Embryonic facial prominence (tissue), 1 donor: Measurements from ENCODE around the gene LHB.
"Not testable (repeated sequence)": the region's sequence is repeated elsewhere in the genome, so short reads cannot be mapped to it uniquely, and the experiment has no call there.

Experiments
- DNase-seq: peaks from one replicate; pipeline ENCODE4 v3.0.0-alpha.2; 2016; ENCODE audit errors: extremely low spot score

The LHB gene

DNA sequence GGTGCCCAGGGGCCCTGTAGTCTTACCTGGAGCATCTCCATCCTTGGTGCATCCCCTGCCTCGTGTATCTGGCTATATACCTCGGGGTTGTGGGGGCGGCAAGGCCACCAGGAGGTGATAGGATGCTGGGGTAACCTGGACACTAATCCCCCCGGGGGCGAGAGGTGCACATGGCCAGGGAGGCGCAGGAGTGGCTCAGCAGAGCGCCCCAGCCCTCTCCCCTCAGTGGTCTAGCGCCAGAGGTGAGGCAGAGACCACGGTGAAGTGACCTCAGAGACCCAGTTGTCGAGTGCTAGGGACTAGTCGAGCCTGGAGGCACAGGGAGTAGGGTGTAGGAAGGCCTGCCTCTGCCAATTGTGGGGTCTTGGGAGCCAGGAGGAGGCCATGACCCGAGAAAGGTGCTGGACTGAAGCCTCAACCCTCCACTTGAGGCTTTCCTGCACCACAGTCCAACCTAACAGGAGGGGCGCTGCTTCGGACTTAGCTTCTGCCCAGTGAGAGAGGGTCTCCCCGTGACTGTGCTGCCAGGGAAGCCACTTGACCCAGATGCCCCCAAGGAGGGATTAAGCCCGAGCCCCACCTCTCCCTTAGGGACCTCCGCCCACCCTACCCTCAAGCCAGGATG, at the start of gene LHB:
Gene LHB, minus strand, starts transcription at position 51 of the 625 bp plus-strand sequence. Its CDS starts 10 bp downstream, at position 41.
- DNase-seq, result no peak

DNA sequence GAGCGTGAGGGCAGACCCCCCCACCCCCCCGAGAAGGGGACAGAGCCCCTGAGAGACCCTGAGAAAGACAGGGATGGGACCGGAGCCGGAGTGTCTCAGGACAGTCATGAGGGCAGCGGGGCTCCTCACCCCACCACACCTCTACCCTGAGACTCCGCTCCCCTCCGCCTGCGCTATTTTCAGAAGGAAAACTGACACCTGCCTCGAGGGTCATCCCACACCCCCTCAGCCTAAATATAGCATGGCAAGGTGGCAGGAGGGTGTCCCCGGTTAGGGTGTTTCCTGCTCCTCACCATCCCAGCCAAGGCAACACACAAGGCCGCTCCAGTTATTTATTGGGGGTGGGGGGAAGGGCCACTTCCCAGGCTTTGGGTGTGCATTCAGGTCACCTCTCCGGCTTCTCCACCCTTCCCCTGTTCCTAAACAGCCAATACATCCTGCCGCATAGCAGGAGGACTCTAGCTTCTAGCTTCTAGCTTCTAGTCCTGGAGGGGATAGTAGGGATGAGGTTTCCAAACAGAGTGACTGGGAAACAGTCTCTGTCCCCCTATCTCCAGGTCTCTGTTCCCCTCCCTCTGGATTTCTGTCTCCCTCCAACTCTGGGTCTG, 49.1 kb upstream of the LHB start:
- no peak for DNase-seq

- no peak for DNase-seq
These were observed 48.1 kb upstream of the LHB start, which contains the start of gene NTF4 for GRCh38 chr19:49064768-49065611. TSS of gene NTF4 (minus strand) at chr19:49064818. CDS start at chr19:49061997, 2,821 bp downstream.

DNA sequence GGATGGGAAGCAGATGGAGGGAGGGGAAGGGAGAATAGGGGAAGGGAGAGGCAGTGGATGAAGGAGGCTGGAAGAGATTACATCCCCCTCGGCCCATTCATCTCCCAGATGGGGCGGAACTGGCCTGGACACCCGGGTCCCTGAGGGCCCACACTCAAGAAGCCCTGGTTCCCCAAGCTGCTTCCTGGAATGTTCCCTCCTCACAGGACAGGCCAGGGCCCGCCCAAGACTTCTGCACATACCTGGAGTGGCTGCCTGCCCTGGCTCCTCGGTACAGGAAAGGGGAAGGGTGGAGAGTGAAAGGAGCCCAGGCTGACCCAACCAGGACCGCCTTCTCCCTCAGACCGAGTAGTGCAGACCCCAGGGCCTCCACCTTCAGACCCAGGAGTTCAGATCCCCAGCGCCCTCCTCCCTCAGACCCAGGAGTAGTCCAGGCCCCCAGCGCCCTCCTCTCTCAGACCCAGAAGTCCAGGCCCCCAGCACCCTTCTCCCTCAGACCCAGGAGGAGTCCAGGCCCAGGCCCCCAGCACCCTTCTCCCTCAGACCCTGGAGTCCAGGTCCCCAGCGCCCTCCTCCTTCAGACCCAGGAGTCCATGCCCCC, 47.2 kb upstream of the LHB start:
- no peak for DNase-seq

GRCh38 chr19:49061445-49061844, 44.6 kb upstream of the LHB start:
- no peak for DNase-seq

DNA sequence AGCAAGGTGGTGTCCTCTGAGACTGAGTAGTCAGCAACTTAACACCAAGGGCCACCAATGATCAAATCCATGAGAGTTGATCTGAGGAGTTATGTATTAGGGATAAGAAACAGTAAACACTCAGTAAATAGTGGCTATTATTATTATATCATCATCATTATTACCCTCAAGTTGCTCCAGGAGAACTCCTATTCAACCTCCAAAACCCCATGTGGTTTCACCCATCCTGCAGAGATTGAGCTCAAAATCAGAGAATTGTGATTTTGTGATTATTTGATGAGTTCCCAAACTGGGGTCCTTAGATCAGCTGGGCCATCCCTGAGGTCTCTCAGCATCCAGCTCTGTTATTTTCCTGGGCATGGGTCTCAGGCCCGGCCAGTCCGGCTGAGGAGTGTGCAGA, 44.1 kb upstream of the LHB start:
- DNase-seq, result no peak

GRCh38 chr19:49059053-49059452, 42.2 kb upstream of the LHB start:
- no peak for DNase-seq

DNA sequence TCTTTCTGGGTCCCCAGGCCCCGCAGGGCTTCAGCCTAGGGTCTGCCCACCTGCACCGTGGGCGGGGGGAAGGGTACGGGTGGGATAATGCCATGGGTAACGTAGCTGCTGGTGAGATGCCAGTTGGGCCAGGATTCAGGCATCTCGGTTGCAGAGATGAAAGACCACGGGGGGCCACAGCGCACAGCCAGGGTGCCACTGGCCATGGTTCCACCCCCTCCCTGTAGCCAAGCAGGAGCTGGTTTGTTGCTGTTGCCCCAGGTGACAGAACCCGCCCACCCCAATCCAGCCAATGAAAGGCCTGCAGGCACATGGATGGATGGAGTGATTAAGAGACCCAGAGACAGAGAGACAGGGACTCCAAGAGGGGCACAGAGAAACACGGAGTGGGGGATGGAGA, 41.7 kb upstream of the LHB start:
- DNase-seq, result no peak

DNA sequence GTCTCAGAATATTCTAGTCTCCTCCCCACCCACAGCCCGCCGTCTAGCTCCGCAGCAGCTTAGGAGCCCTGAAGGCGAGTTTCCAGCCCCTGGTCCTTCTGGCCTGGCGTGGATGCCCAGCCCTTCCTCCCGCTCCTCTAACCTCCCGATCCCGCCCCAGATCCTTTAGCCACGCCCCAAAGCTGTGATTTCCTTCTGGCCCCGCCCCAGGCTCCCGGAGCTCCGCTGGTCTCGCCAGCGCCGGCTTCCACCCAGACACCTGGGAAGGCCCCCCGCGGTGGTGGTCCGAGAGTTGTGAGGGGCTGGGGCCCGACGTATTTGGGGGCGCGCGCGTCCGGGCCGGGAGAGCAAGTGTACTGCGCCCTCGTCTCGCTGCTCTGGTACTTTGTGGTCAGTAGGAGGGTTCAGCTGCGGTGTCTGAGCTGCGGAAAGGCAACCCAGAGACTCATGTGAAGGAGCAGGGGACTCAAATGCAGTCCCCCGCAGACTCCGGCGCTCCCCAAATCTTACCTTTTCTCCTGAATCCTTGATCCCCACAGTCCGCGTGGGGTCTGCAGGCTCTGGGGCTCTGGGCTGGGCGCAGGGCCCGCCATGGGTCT, 40.8 kb upstream of the LHB start, which contains the start of gene CGB7:
Gene CGB7, minus strand, starts transcription at position 114 of the 599 bp plus-strand sequence. CDS start 2,374 bp downstream, outside the sequence.
- DNase-seq, result no peak

DNA sequence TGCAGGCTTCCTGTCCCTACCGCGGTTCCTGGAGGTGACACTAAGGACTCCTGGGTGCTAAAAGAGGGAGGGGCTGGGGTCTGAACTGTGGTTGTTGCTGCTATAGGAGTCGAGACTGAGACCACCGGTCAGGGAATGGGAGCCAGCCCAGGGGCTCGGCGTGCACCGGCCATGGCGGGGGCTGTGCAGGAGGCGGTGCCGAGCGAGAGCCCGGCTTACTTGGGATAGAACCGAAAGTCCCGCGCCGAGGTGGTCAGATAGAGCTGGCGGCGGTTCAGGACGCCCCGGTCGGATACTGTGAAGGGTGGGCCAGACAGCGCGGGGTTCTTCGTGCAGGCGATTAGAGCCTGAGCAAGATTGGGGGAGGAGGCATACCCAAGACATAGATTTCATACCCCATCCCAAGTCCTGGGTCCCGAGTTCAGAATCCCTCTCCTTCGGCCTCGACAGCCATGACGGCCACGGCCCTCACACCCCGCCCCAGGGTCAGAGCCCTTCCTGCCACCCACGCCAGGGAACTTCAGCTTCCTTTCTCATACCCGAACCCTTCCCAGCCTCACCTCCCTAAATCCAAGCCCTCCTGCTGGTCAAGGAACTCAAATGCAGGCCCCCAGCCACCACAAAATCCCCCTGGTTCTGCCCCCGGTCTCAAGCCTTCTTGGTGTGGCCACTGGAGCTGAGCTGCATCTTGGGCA, 40.2 kb upstream of the LHB start:
- not testable (repeated sequence) for DNase-seq

GRCh38 chr19:49056101-49056901, 39.4 kb upstream of the LHB start:
- DNase-seq, result no peak

GRCh38 chr19:49050376-49051033, 33.6 kb upstream of the LHB start:
- not testable (repeated sequence) for DNase-seq

GRCh38 chr19:49049834-49050233, 32.9 kb upstream of the LHB start:
- not testable (repeated sequence) for DNase-seq

- DNase-seq, result not testable (repeated sequence)
These were observed 32.1 kb upstream of the LHB start, which contains the start of gene CGB8 for GRCh38 chr19:49049011-49049410. TSS of gene CGB8 (minus strand) at chr19:49049111. CDS start at chr19:49048739, 372 bp downstream.

- not testable (repeated sequence) for DNase-seq
These were observed 26.7 kb upstream of the LHB start, which contains the start of gene CGB5 for GRCh38 chr19:49043548-49043947. TSS of gene CGB5 (plus strand) at chr19:49043848. CDS start at chr19:49044210, 362 bp downstream.

DNA sequence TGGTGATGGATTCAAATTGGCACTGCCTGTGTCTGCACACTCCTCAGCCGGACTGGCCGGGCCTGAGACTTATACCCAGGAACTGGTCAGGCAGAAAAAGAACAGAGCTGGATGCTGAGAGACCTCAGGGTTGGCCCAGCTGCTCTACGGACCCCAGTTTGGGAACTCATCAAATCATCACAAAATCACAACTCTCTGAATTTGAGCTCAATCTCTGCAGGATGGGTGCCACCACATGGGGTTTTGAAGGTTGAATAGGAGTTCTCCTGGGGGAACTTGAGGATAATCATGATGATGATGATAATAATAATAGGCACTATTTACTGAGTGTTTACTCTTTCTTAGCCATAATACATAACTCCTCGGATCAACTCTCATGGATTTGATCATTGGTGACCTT, 25.8 kb upstream of the LHB start:
- DNase-seq, result not testable (repeated sequence)

- no peak for DNase-seq
These were observed 25.3 kb upstream of the LHB start for GRCh38 chr19:49042177-49042576.

GRCh38 chr19:49039736-49040135, 22.8 kb upstream of the LHB start:
- DNase-seq, result not testable (repeated sequence)

GRCh38 chr19:49038557-49039276, 21.8 kb upstream of the LHB start:
- DNase-seq, result not testable (repeated sequence)
